Activated gamma-delta T cell treated with anti-CD3 and anti-CD28 coated beads, Interleukin-2, amount 50 U/mL, for 16 hours (primary cell): ENCODE data around the gene TIMM17B.
"Not testable (repeated sequence)": the region's sequence is repeated elsewhere in the genome, so short reads cannot be mapped to it uniquely, and the experiment has no call there.

Source experiments
- DNase-seq: peaks from one replicate; pipeline ENCODE4 v3.0.0-alpha.2; 2020; ENCODE audit warnings: low read depth

TIMM17B gene

GRCh38 chrX:48894891-48895290, 2.7 kb downstream of the TIMM17B start:
- no peak for DNase-seq

GRCh38 chrX:48893556-48894348, 3.8 kb downstream of the TIMM17B start:
- no peak for DNase-seq

GRCh38 chrX:48892896-48893295, 4.7 kb downstream of the TIMM17B start:
- DNase-seq, result no peak

GRCh38 chrX:48891402-48892288, 5.9 kb downstream of the TIMM17B start:
- DNase-seq, result peak; percentile 48

GRCh38 chrX:48890934-48891401, 6.6 kb downstream of the TIMM17B start:
- no peak for DNase-seq

- no peak for DNase-seq
Observed at GRCh38 chrX:48890296-48890925, 7.2 kb downstream of the TIMM17B start.

- DNase-seq, result not testable (repeated sequence)
Observed at GRCh38 chrX:48886586-48886985, 11.0 kb downstream of the TIMM17B start.

- no peak for DNase-seq
Observed at GRCh38 chrX:48883729-48884128, 13.8 kb downstream of the TIMM17B start.

- DNase-seq, result not testable (repeated sequence)
Observed at GRCh38 chrX:48876944-48877343, 20.6 kb downstream of the TIMM17B start.

- DNase-seq, result not testable (repeated sequence)
Observed at GRCh38 chrX:48872017-48872416, 25.6 kb downstream of the TIMM17B start.

GRCh38 chrX:48864210-48864609, 33.4 kb downstream of the TIMM17B start:
- DNase-seq, result no peak

- DNase-seq, result no peak
Observed at GRCh38 chrX:48854898-48855297, 42.7 kb downstream of the TIMM17B start.

GRCh38 chrX:48854121-48854804, 43.3 kb downstream of the TIMM17B start:
- not testable (repeated sequence) for DNase-seq

- DNase-seq, result not testable (repeated sequence)
Observed at GRCh38 chrX:48853494-48853893, 44.1 kb downstream of the TIMM17B start.

- DNase-seq, result no peak
Observed at GRCh38 chrX:48852857-48853256, 44.7 kb downstream of the TIMM17B start.

GRCh38 chrX:48848847-48849246, 48.7 kb downstream of the TIMM17B start:
- DNase-seq, result no peak
